PC-3 (cell line): ENCODE data around the gene PRUNE2. TPM values are rescaled to one million over a fixed set of nuclear protein-coding genes. Genes with fewer than 3 reads are reported as not detected.
A peak's percentile ranks its signal among the peaks of the same experiment; 100 is the strongest.

Experiments
- ATAC-seq: fragments of 200-7000 bp; cut with Tn5 transposase; 2 replicates; pipeline ENCODE4 v1.9.1; 2020; ENCODE audit warnings: mild to moderate bottlenecking, moderate library complexity
- BruUV-seq: library from RNA; stranded (reverse); fragments of 400-500 nt; replicated peaks from 2 replicates; lab custom pipeline; 2021; lab: Mats Ljungman, UMichigan
- CTCF ChIA-PET: fragments of 300-600 bp; sonication (Branson Sonifier 250); formaldehyde crosslinking; loops from one replicate; lab custom pipeline; 2022; ENCODE audit warnings: antibody characterized with exemption; lab: Charles Lee
- POLR2A ChIA-PET: fragments of 300-600 bp; sonication (Branson Sonifier 250); formaldehyde crosslinking; loops from one replicate; lab custom pipeline; 2022; ENCODE audit warnings: antibody characterized with exemption; ENCODE audit not compliant: unreplicated experiment; lab: Charles Lee
- DNase-seq: peaks from one replicate; pipeline ENCODE4 v3.0.0-alpha.2; 2015
- H2AFZ ChIP-seq: fragments of 300-600 bp; sonication (generic); 2 replicates; pipeline ENCODE4 v1.6.0; 2016; ENCODE audit warnings: antibody characterized with exemption, low read length
- H3F3A ChIP-seq: fragments of 300-600 bp; sonication (generic); one replicate; pipeline ENCODE4 v1.6.0; 2017; ENCODE audit warnings: antibody characterized with exemption, low read length, control low read depth, mild to moderate bottlenecking; ENCODE audit not compliant: unreplicated experiment
- H3K27ac ChIP-seq: fragments of 300-600 bp; sonication (generic); 2 replicates; pipeline ENCODE4 v1.5.1; 2016; ENCODE audit warnings: mild to moderate bottlenecking, low read length
- H3K27me3 ChIP-seq: fragments of 300-600 bp; sonication (generic); 2 replicates; pipeline ENCODE4 v1.6.1; 2016; ENCODE audit warnings: low read length, mixed read lengths
- H3K36me3 ChIP-seq: fragments of 300-600 bp; sonication (generic); 2 replicates; pipeline ENCODE4 v1.6.1; 2016; ENCODE audit warnings: low read depth, mixed run types, low read length, mixed read lengths
- H3K4me1 ChIP-seq: fragments of 300-600 bp; sonication (generic); 2 replicates; pipeline ENCODE4 v1.5.1; 2016; ENCODE audit warnings: low read length; ENCODE audit not compliant: insufficient read depth
- H3K4me2 ChIP-seq: fragments of 300-600 bp; sonication (generic); 2 replicates; pipeline ENCODE4 v1.6.0; 2016; ENCODE audit warnings: low read length
- H3K4me3 ChIP-seq: fragments of 300-600 bp; sonication (generic); 2 replicates; pipeline ENCODE4 v1.5.1; 2016; ENCODE audit warnings: mild to moderate bottlenecking, low read length, mixed read lengths
- H3K79me2 ChIP-seq: fragments of 300-600 bp; sonication (generic); 2 replicates; pipeline ENCODE4 v1.6.1; 2017; ENCODE audit warnings: low read length, mixed read lengths
- H3K9ac ChIP-seq: fragments of 300-600 bp; sonication (generic); 2 replicates; pipeline ENCODE4 v1.6.0; 2016; ENCODE audit warnings: mild to moderate bottlenecking, low read length
- H3K9me2 ChIP-seq: fragments of 300-600 bp; sonication (generic); replicated peaks from 2 replicates; pipeline ENCODE4 v1.6.1; 2016; ENCODE audit warnings: mixed run types, low read length, mixed read lengths
- H3K9me3 ChIP-seq: fragments of 300-600 bp; sonication (generic); 2 replicates; pipeline ENCODE4 v1.6.1; 2016; ENCODE audit warnings: low read length, mixed read lengths
- H4K20me1 ChIP-seq: fragments of 300-600 bp; sonication (generic); 2 replicates; pipeline ENCODE4 v1.6.1; 2016; ENCODE audit warnings: low read length, mixed read lengths
- EZH2 ChIP-seq: fragments of 300-600 bp; sonication (generic); IDR thresholded peaks from one replicate; pipeline ENCODE4 v1.6.1; 2017; ENCODE audit warnings: antibody characterized with exemption, mild to moderate bottlenecking, low read length; ENCODE audit not compliant: unreplicated experiment
- EZH2phosphoT487 ChIP-seq: fragments of 300-600 bp; sonication (generic); IDR thresholded peaks from 2 replicates; pipeline ENCODE4 v1.6.1; 2018; ENCODE audit warnings: mild to moderate bottlenecking, antibody characterized with exemption, low read length, borderline replicate concordance
- intact Hi-C: fragments of 100-400 bp; cut with micrococcal nuclease; formaldehyde crosslinking; loops from 2 replicates; pipeline ENCODE4 v1.9.0; 2023
- total RNA-seq: library from RNA; depleted of rRNA; stranded (reverse); fragments of >200 nt; gene quantifications from 2 replicates; pipeline ENCODE4 v1.2.3, GENCODE V29; 2014
- TF ChIP-seq, protein P1 (sequence below): fragments of 300-600 bp; sonication (generic); conservative IDR thresholded peaks from 2 replicates; pipeline ENCODE4 v1.5.1; 2017; ENCODE audit warnings: antibody characterized with exemption, low read depth, mild to moderate bottlenecking, low read length

PRUNE2 gene
- total RNA-seq, 1 experiment from 2014 or later = not detected

DNA sequence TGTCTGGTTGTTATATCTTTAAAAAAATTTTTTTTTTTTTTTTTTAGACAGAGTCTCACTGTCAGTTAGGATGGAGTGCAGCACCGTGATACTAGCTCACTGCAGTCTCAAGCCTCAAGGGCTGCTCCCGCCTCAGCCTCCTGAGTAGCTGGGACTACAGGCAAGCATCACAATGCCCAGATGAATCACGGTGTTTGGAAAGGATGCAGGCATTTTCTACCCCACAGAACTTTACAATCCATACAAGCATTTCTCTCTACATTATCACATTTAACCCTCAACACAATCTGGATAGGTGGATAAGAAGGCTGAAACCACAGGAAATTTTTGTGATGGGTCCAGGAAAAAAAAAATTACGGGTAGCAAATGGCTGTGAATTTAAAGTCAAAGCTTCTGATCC lies 147.4 kb downstream of the PRUNE2 start:
- Histone ChIP-seq H3K27ac (no peak overlapping the region), H3K4me1 (no peaks in the 10 kb centered on the region), H3K79me2 (no peaks in the 10 kb centered on the region), H3K4me2 (no peak overlapping the region), H2AFZ (no peak overlapping the region), H3K27me3 (peaks cover 6% of the 10 kb centered on the region; the same call in 1 of the 2 replicates), H3K36me3 (no peaks in the 10 kb centered on the region; the same call in 1 of the 2 replicates), H3K9me2 (no peaks in the 10 kb centered on the region), H4K20me1 (no peaks in the 10 kb centered on the region), H3K4me3 (no peak overlapping the region), H3K9ac (no peak overlapping the region), H3F3A (no peaks in the 10 kb centered on the region), H3K9me3 (no peaks in the 10 kb centered on the region)
- BruUV-seq = no TSS peak
- intact Hi-C loops = no loop called here
- POLR2A ChIA-PET = no interaction called here
- CTCF ChIA-PET = no interaction called here
- TF ChIP-seq EZH2phosphoT487 (no peak), EZH2 (no peak)
- ATAC-seq = no peak
- DNase-seq = no peak

GRCh38 chr9:76756941-76757673 lies 148.8 kb downstream of the PRUNE2 start:
- DNase-seq = no peak
- POLR2A ChIA-PET = no interaction called here
- Histone ChIP-seq H3K36me3 (no peaks in the 10 kb centered on the region; the same call in 1 of the 2 replicates), H3K79me2 (no peaks in the 10 kb centered on the region), H3K9me3 (no peaks in the 10 kb centered on the region), H3K4me3 (no peak overlapping the region), H3K27ac (no peak overlapping the region), H3K4me1 (no peaks in the 10 kb centered on the region), H4K20me1 (no peaks in the 10 kb centered on the region), H3K27me3 (no peaks in the 10 kb centered on the region), H3K4me2 (no peak overlapping the region), H3K9me2 (no peaks in the 10 kb centered on the region), H2AFZ (no peak overlapping the region), H3F3A (no peaks in the 10 kb centered on the region), H3K9ac (no peak overlapping the region)
- no TSS peak for BruUV-seq
- CTCF ChIA-PET = no interaction called here
- TF ChIP-seq EZH2 = no peak
- TF ChIP-seq, protein P1, sequence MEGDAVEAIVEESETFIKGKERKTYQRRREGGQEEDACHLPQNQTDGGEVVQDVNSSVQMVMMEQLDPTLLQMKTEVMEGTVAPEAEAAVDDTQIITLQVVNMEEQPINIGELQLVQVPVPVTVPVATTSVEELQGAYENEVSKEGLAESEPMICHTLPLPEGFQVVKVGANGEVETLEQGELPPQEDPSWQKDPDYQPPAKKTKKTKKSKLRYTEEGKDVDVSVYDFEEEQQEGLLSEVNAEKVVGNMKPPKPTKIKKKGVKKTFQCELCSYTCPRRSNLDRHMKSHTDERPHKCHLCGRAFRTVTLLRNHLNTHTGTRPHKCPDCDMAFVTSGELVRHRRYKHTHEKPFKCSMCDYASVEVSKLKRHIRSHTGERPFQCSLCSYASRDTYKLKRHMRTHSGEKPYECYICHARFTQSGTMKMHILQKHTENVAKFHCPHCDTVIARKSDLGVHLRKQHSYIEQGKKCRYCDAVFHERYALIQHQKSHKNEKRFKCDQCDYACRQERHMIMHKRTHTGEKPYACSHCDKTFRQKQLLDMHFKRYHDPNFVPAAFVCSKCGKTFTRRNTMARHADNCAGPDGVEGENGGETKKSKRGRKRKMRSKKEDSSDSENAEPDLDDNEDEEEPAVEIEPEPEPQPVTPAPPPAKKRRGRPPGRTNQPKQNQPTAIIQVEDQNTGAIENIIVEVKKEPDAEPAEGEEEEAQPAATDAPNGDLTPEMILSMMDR = no peak
- TF ChIP-seq EZH2phosphoT487 = no peak
- intact Hi-C loops = no loop called here
- no peak for ATAC-seq

DNA sequence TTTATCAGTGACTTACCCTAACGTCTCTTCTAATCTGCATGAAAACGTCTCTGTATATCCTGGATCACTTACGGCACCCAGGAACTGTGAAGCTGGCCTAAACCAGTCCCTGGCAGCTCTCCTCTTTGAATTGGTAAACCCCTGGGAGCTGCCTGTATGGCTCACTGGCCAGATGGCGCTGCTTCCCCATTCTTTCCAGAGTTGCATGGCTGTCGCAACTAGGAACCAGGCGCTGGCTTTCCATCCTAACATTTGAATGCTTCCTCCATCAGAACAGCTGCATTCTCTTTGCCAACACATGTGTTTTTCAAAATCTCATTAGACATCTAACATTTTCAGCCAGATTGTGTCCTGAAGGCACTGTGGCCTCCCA lies 149.7 kb downstream of the PRUNE2 start:
- peak; percentile 4 for DNase-seq
- intact Hi-C loops = no loop called here
- no peak for ATAC-seq
- no TSS peak for BruUV-seq
- no peaks in the 10 kb centered on the region for H3K79me2 ChIP-seq
- H3K36me3 ChIP-seq = no peaks in the 10 kb centered on the region
- ChIA-PET POLR2A (no interaction called here), CTCF (interaction anchor here (1.2 kb wide), 1 partner anchor 240 kb away, joined by 3 read pairs; no protein-coding TSS in a partner anchor)
- 0 out of 2 replicates have a peak, but pooled peaks cover 4% of the 10 kb centered on the region for H3K27me3 ChIP-seq
- no peak overlapping the region for H3K4me3 ChIP-seq
- no peaks in the 10 kb centered on the region for H3F3A ChIP-seq
- no peaks in the 10 kb centered on the region for H3K9me2 ChIP-seq
- H3K9ac ChIP-seq = no peak overlapping the region
- H3K4me1 ChIP-seq = no peaks in the 10 kb centered on the region
- H3K4me2 ChIP-seq = no peak overlapping the region
- no peak overlapping the region for H3K27ac ChIP-seq
- TF ChIP-seq, protein P1 = no peak; the same call in 1 of the 2 replicates
- TF ChIP-seq EZH2phosphoT487 = no peak
- no peak for TF ChIP-seq EZH2
- H4K20me1 ChIP-seq = no peaks in the 10 kb centered on the region
- no peak overlapping the region for H2AFZ ChIP-seq
- no peaks in the 10 kb centered on the region for H3K9me3 ChIP-seq
